T-helper 1 cell treated with Interleukin-12 subunit alpha and Interleukin-12 subunit beta and Interleukin-4 antibody, amounts not matched to agents 30 μg/mL and 1 μg/mL, for 36 hours (primary cell): ENCODE data around the gene XPR1.
"Not testable (repeated sequence)": the region's sequence is repeated elsewhere in the genome, so short reads cannot be mapped to it uniquely, and the experiment has no call there.

Experiments
- H3K27ac Mint-ChIP-seq: one replicate; pipeline ENCODE4 v1.8.0; 2021; ENCODE audit warnings: mild to moderate bottlenecking, mixed read lengths
- H3K27me3 Mint-ChIP-seq: one replicate; pipeline ENCODE4 v1.8.0; 2021; ENCODE audit warnings: low read depth, mixed read lengths
- H3K36me3 Mint-ChIP-seq: one replicate; pipeline ENCODE4 v1.8.0; 2021; ENCODE audit warnings: low read depth, mixed read lengths
- H3K4me1 Mint-ChIP-seq: one replicate; pipeline ENCODE4 v1.8.0; 2021; ENCODE audit warnings: low read depth, mixed read lengths
- H3K4me3 Mint-ChIP-seq: one replicate; pipeline ENCODE4 v1.8.0; 2021; ENCODE audit warnings: mild to moderate bottlenecking, moderate library complexity, mixed read lengths
- H3K9me3 Mint-ChIP-seq: one replicate; pipeline ENCODE4 v1.8.0; 2021; ENCODE audit warnings: mixed read lengths

XPR1 gene

GRCh38 chr1:180785887-180786286 is 154.1 kb downstream of the XPR1 start:
- Mint-ChIP-seq H3K9me3 (no peaks in the 10 kb centered on the region), H3K4me1 (no peaks in the 10 kb centered on the region), H3K4me3 (no peak overlapping the region), H3K27me3 (no peaks in the 10 kb centered on the region), H3K36me3 (peaks cover 8% of the 10 kb centered on the region), H3K27ac (no peak overlapping the region)

DNA sequence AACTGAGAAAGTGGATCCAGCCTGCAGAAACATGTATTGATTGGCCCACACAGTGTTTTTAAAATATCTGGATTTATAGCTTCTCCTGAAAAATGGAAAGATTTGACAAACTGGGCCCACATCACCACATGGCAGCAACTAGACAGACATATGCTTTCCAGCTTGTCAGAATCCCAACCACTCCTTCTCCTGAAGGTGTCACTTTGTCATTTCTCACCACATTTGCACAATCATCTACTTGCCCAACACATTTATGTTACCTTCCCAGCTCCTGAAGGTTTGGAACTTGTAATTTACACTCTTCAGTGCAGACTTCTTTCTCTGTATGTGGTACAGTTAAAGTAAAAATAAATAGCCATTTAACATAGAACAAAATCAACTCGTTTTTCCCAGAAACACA is 154.8 kb downstream of the XPR1 start:
- H3K9me3 Mint-ChIP-seq, result no peaks in the 10 kb centered on the region
- peaks cover 8% of the 10 kb centered on the region for H3K36me3 Mint-ChIP-seq
- H3K27ac Mint-ChIP-seq, result no peak overlapping the region
- H3K4me1 Mint-ChIP-seq, result no peaks in the 10 kb centered on the region
- no peak overlapping the region for H3K4me3 Mint-ChIP-seq
- no peaks in the 10 kb centered on the region for H3K27me3 Mint-ChIP-seq

- Mint-ChIP-seq H3K27me3 (no peaks in the 10 kb centered on the region), H3K4me1 (no peaks in the 10 kb centered on the region), H3K4me3 (no peak overlapping the region), H3K9me3 (no peaks in the 10 kb centered on the region), H3K27ac (no peak overlapping the region), H3K36me3 (peaks cover 8% of the 10 kb centered on the region)
Observed at GRCh38 chr1:180787628-180788307, 155.9 kb downstream of the XPR1 start.

GRCh38 chr1:180789460-180789859 is 157.6 kb downstream of the XPR1 start:
- Mint-ChIP-seq H3K4me3 (no peak overlapping the region), H3K9me3 (no peaks in the 10 kb centered on the region)

DNA sequence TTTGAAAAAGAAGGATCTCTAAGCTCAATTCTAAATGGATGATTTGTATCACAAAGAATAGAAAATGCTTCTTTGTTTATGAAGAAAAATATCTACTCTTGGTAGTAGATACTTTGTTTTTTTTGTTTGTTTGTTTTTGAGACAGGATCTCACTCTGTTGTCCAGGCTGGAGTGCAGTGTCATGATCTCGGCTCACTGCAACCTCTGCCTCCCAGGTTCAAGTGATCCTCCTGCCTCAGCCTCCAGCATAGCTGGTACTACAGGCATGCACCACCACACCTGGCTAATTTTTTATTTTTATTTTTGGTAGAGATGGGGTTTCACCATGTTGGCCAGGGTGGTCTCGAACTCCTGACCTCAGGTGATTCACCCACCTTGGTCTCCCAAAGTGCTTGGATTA is 159.3 kb downstream of the XPR1 start:
- H3K27ac Mint-ChIP-seq, H3K27me3 Mint-ChIP-seq, H3K4me1 Mint-ChIP-seq, H3K9me3 Mint-ChIP-seq, H3K36me3 Mint-ChIP-seq, H3K4me3 Mint-ChIP-seq: not testable (repeated sequence)

More at GRCh38 chr1:180789460-180789859, 157.6 kb downstream of the XPR1 start:
- Mint-ChIP-seq H3K36me3 (peaks cover 8% of the 10 kb centered on the region), H3K4me1 (no peaks in the 10 kb centered on the region), H3K27ac (no peak overlapping the region), H3K27me3 (no peaks in the 10 kb centered on the region)

DNA sequence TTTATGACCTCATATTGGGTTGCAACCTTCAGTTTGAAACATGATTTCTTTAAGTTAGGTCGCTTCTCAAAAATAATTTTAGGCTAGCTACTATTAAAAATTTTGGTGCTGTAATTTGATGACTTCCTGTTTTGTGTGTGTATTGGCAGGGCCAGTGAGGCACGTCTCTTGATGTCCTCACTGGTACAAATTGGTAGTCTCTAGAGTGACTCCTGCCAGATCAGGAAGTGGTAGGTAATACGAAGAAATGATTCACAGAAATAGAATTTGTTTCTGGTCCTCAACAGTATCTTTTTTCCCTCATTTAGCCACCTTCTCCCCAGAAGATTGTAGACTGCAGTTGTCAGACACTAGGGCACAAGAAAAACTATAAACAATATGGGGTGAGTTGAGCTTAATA is 160.0 kb downstream of the XPR1 start:
- Mint-ChIP-seq H3K4me3 (no peak overlapping the region), H3K4me1 (no peaks in the 10 kb centered on the region), H3K27ac (no peak overlapping the region), H3K36me3 (peaks cover 8% of the 10 kb centered on the region), H3K9me3 (no peaks in the 10 kb centered on the region), H3K27me3 (no peaks in the 10 kb centered on the region)

DNA sequence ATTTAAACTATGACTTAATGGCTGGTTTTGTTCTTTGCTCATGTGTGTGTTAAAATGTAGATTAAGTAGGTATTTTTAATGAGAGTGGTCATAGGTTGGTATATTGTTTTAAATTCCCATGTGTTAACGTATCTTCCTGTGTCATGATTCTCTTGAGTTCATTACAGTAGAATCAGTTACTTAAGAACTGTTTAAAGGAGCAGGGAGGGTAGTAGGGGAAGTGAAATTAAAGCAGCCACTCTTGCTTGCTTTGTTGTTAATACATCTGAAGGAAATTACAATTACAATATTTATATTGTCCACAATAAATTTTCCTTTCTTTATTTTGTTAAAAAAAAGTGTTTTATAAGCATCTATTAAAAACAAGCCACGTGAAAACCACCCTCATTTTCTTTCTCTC is 161.6 kb downstream of the XPR1 start:
- H3K9me3 Mint-ChIP-seq, result no peaks in the 10 kb centered on the region
- no peaks in the 10 kb centered on the region for H3K27me3 Mint-ChIP-seq
- no peak overlapping the region for H3K4me3 Mint-ChIP-seq
- H3K4me1 Mint-ChIP-seq, result no peaks in the 10 kb centered on the region
- H3K27ac Mint-ChIP-seq, result no peak overlapping the region
- H3K36me3 Mint-ChIP-seq, result peaks cover 6% of the 10 kb centered on the region

GRCh38 chr1:180796897-180797640 is 165.2 kb downstream of the XPR1 start:
- Mint-ChIP-seq H3K9me3 (no peaks in the 10 kb centered on the region), H3K36me3 (no peaks in the 10 kb centered on the region), H3K4me1 (no peaks in the 10 kb centered on the region), H3K4me3 (no peak overlapping the region), H3K27me3 (no peaks in the 10 kb centered on the region), H3K27ac (no peak overlapping the region)

GRCh38 chr1:180800945-180801344 is 169.1 kb downstream of the XPR1 start:
- H3K4me3 Mint-ChIP-seq, result no peak overlapping the region
- H3K27me3 Mint-ChIP-seq, result no peaks in the 10 kb centered on the region
- peaks cover 3% of the 10 kb centered on the region for H3K36me3 Mint-ChIP-seq
- peaks cover 9% of the 10 kb centered on the region for H3K4me1 Mint-ChIP-seq
- H3K9me3 Mint-ChIP-seq, result no peaks in the 10 kb centered on the region
- no peak overlapping the region for H3K27ac Mint-ChIP-seq

- peaks cover 9% of the 10 kb centered on the region for H3K4me1 Mint-ChIP-seq
- H3K4me3 Mint-ChIP-seq, result no peak overlapping the region
- H3K9me3 Mint-ChIP-seq, result no peaks in the 10 kb centered on the region
- no peaks in the 10 kb centered on the region for H3K27me3 Mint-ChIP-seq
- H3K36me3 Mint-ChIP-seq, result peaks cover 11% of the 10 kb centered on the region
- H3K27ac Mint-ChIP-seq, result no peak overlapping the region
Observed at GRCh38 chr1:180802813-180803212, 171.0 kb downstream of the XPR1 start.

DNA sequence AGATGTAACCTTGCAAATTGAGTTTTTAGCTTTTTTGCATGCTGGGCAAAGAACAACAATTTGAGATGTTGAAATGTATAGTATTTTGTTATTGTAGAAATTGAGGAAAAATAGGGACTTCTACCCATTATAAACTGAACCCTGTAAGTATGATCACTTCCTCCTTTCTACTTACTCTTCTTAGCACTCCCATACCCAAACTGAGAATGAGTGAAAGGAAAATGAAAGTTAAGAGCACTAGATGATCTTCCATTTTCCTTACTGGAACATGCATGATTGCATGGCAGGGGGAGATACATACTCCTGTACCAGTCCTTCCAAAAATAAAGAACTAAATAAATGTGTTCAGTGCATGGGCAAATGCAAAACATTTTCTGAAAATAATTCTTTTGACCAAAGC is 173.5 kb downstream of the XPR1 start:
- Mint-ChIP-seq H3K4me3 (no peak overlapping the region), H3K4me1 (peaks cover 9% of the 10 kb centered on the region), H3K27ac (no peak overlapping the region), H3K9me3 (no peaks in the 10 kb centered on the region), H3K36me3 (peaks cover 19% of the 10 kb centered on the region), H3K27me3 (no peaks in the 10 kb centered on the region)

- Mint-ChIP-seq H3K36me3 (peaks cover 26% of the 10 kb centered on the region), H3K27ac (no peak overlapping the region), H3K9me3 (no peaks in the 10 kb centered on the region), H3K4me3 (no peak overlapping the region), H3K27me3 (no peaks in the 10 kb centered on the region), H3K4me1 (peaks cover 1% of the 10 kb centered on the region)
Observed at GRCh38 chr1:180811298-180811697, 179.5 kb downstream of the XPR1 start.

- Mint-ChIP-seq H3K27me3 (no peaks in the 10 kb centered on the region), H3K9me3 (no peaks in the 10 kb centered on the region), H3K27ac (no peak overlapping the region), H3K4me3 (no peak overlapping the region), H3K4me1 (peaks cover 1% of the 10 kb centered on the region), H3K36me3 (peaks cover 24% of the 10 kb centered on the region)
Observed at GRCh38 chr1:180811886-180812285, 180.1 kb downstream of the XPR1 start.

DNA sequence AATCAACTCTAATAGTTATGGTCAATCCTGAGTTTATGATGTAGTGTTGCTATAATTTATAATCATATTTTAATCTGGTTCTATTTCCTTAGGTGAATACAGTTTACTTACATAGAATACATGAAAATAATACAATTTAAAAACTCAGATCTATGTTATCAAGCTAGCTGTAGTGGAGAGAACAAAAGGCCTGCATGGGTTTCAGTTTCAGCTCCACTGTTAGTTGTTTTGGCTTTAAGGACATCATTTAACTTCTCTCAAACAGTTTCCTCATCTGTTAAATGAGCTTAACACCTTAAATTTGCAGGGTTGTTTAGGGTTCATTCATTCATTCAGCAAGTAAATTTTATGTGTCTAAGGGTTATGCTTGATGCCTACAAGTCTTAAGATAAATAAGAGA is 182.4 kb downstream of the XPR1 start:
- Mint-ChIP-seq H3K9me3 (no peaks in the 10 kb centered on the region), H3K36me3 (peaks cover 10% of the 10 kb centered on the region), H3K27ac (no peak overlapping the region), H3K4me3 (no peak overlapping the region), H3K4me1 (peaks cover 1% of the 10 kb centered on the region), H3K27me3 (no peaks in the 10 kb centered on the region)

DNA sequence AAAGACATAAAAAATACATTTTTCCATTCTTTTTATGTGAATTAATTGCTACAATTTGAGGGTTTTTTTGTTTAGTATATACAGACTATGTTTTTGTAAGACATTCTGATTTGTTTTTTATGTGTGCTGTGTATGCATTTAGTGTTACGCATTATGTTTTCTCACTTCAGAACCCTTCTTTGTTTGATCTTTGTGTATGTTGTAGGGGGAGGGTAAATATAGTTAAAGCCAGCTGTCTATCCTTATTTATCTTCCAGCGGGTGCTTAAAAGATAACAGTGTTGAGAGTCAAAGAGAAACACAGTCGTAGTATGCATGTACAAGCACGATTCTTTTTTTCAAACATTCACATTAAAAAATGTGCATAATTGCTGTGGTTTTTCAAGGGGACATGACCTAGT is 183.4 kb downstream of the XPR1 start:
- peaks cover 1% of the 10 kb centered on the region for H3K9me3 Mint-ChIP-seq
- H3K27ac Mint-ChIP-seq, result no peak overlapping the region
- peaks cover 11% of the 10 kb centered on the region for H3K36me3 Mint-ChIP-seq
- H3K27me3 Mint-ChIP-seq, result no peaks in the 10 kb centered on the region
- no peak overlapping the region for H3K4me3 Mint-ChIP-seq
- peaks cover 1% of the 10 kb centered on the region for H3K4me1 Mint-ChIP-seq
